Lower lobe of right lung (tissue), 2 donors: ENCODE results near the gene SAP30BP. TPM values are rescaled to one million over a fixed set of nuclear protein-coding genes. Genes with fewer than 3 reads are reported as not detected.

Experiments
- ATAC-seq, 2 donors: fragments of 200-7000 bp; cut with Tn5 transposase; one replicate each; pipeline ENCODE4 v1.9.1; 2020 to 2022; ENCODE audit warnings: mild to moderate bottlenecking in 2 of 2, moderate library complexity in 2 of 2
- DNase-seq: peaks from one replicate; pipeline ENCODE4 v3.0.0-alpha.2; 2020
- H3K27ac ChIP-seq: fragments of 200-600 bp; one replicate; pipeline ENCODE4 v1.8.0; 2022
- H3K27me3 ChIP-seq: fragments of 200-600 bp; one replicate; pipeline ENCODE4 v1.8.0; 2022; ENCODE audit warnings: low read depth
- H3K36me3 ChIP-seq: fragments of 200-600 bp; one replicate; pipeline ENCODE4 v1.8.0; 2022; ENCODE audit warnings: mild to moderate bottlenecking
- H3K4me1 ChIP-seq: fragments of 200-600 bp; one replicate; pipeline ENCODE4 v1.8.0; 2022
- H3K4me3 ChIP-seq: fragments of 200-600 bp; one replicate; pipeline ENCODE4 v1.8.0; 2022; ENCODE audit warnings: mild to moderate bottlenecking
- H3K9me3 ChIP-seq: fragments of 200-600 bp; one replicate; pipeline ENCODE4 v1.8.0; 2022
- CTCF ChIP-seq: fragments of 200-600 bp; IDR thresholded peaks from one replicate; pipeline ENCODE4 v1.8.0; 2022; ENCODE audit warnings: antibody characterized with exemption, mild to moderate bottlenecking
- intact Hi-C: fragments of 100-400 bp; cut with DNase I; formaldehyde crosslinking; loops from one replicate; pipeline ENCODE4 v1.11.0; 2022
- total RNA-seq: library from RNA; stranded (reverse); fragmentation: NEBNext Ultra II Directional; extraction: Animal tissue kit (Norgen Biotek cat#: 25700); gene quantifications from one replicate; pipeline ENCODE4 v1.2.1, GENCODE V29; 2021
- donor health status: DM: no; HTN: yes; CAD: no; lungs with severe emphysema.

SAP30BP gene
- total RNA-seq, 1 donor from 2014 or later: 73.0 TPM

- H3K27me3 ChIP-seq: no peaks in the 10 kb centered on the region
- peaks cover 16% of the 10 kb centered on the region for H3K36me3 ChIP-seq
- DNase-seq: no peak
- no peak overlapping the region for H3K27ac ChIP-seq
- intact Hi-C loops: no loop called here
- H3K4me1 ChIP-seq: no peaks in the 10 kb centered on the region
- H3K4me3 ChIP-seq: no peak overlapping the region
- ATAC-seq: no peak
- H3K9me3 ChIP-seq: no peaks in the 10 kb centered on the region
- no peak for TF ChIP-seq CTCF
Measured at GRCh38 chr17:75739174-75739573, 72.0 kb downstream of the SAP30BP start.

- Histone ChIP-seq H3K4me1 (no peaks in the 10 kb centered on the region), H3K9me3 (no peaks in the 10 kb centered on the region), H3K27ac (no peak overlapping the region), H3K4me3 (no peak overlapping the region), H3K27me3 (no peaks in the 10 kb centered on the region), H3K36me3 (peaks cover 16% of the 10 kb centered on the region)
- ATAC-seq (no peak), DNase-seq (peak; percentile 44)
- intact Hi-C loops: no loop called here
- no peak for TF ChIP-seq CTCF
Measured at GRCh38 chr17:75739801-75740200, 72.7 kb downstream of the SAP30BP start.

GRCh38 chr17:75740215-75740614, 73.1 kb downstream of the SAP30BP start:
- H3K4me3 ChIP-seq: no peak overlapping the region
- no peak for TF ChIP-seq CTCF
- no peak overlapping the region for H3K27ac ChIP-seq
- ATAC-seq (no peak), DNase-seq (no peak)
- H3K36me3 ChIP-seq: peaks cover 16% of the 10 kb centered on the region
- no peaks in the 10 kb centered on the region for H3K27me3 ChIP-seq
- no peaks in the 10 kb centered on the region for H3K4me1 ChIP-seq
- no peaks in the 10 kb centered on the region for H3K9me3 ChIP-seq
- intact Hi-C loops: no loop called here

- DNase-seq: peak; percentile 39
- H3K36me3 ChIP-seq: peaks cover 16% of the 10 kb centered on the region
Measured at GRCh38 chr17:75740631-75741077, 73.5 kb downstream of the SAP30BP start.

GRCh38 chr17:75742337-75742736, 75.2 kb downstream of the SAP30BP start:
- intact Hi-C loops: no loop called here
- ATAC-seq (no peak), DNase-seq (no peak)
- H3K9me3 ChIP-seq: no peaks in the 10 kb centered on the region
- no peak for TF ChIP-seq CTCF
- peaks cover under 1% of the 10 kb centered on the region for H3K4me1 ChIP-seq
- no peaks in the 10 kb centered on the region for H3K27me3 ChIP-seq
- no peak overlapping the region for H3K27ac ChIP-seq
- H3K36me3 ChIP-seq: peaks cover 4% of the 10 kb centered on the region
- H3K4me3 ChIP-seq: no peak overlapping the region

More at GRCh38 chr17:75740631-75741077, 73.5 kb downstream of the SAP30BP start:
- Histone ChIP-seq H3K27ac (no peak overlapping the region), H3K4me1 (no peaks in the 10 kb centered on the region), H3K9me3 (no peaks in the 10 kb centered on the region), H3K27me3 (no peaks in the 10 kb centered on the region), H3K4me3 (no peak overlapping the region)
- no peak for ATAC-seq
- no peak for TF ChIP-seq CTCF
- intact Hi-C loops: no loop called here
